GM23338 (cell line): ENCODE measurements around the gene HNRNPF. TPM values are rescaled to one million over a fixed set of nuclear protein-coding genes. Genes with fewer than 3 reads are reported as not detected.

Source experiments
- ATAC-seq: fragments of 200-7000 bp; cut with Tn5 transposase; 3 replicates; pipeline ENCODE4 v1.9.1; 2020
- DNase-seq: peaks from one replicate; pipeline ENCODE4 v3.0.0-alpha.2; 2015; ENCODE audit warnings: low spot score
- H2AFZ ChIP-seq: fragments of 200-600 bp; sonication (generic); 2 replicates; pipeline ENCODE4 v1.8.0; 2016; ENCODE audit warnings: antibody characterized with exemption, mild to moderate bottlenecking, moderate library complexity
- H3F3A ChIP-seq: fragments of 200-600 bp; sonication (generic); replicated peaks from 2 replicates; pipeline ENCODE4 v1.8.0; 2017; ENCODE audit warnings: antibody characterized with exemption, mixed run types, low read depth
- H3K27ac ChIP-seq: fragments of 200-600 bp; sonication (generic); 2 replicates; pipeline ENCODE4 v1.6.1; 2016; ENCODE audit warnings: low read depth
- H3K27me3 ChIP-seq: fragments of 200-600 bp; sonication (generic); 2 replicates; pipeline ENCODE4 v1.8.0; 2016; ENCODE audit warnings: mild to moderate bottlenecking, mixed run types, moderate library complexity; ENCODE audit not compliant: insufficient read depth
- H3K36me3 ChIP-seq: fragments of 200-600 bp; sonication (generic); 2 replicates; pipeline ENCODE4 v1.8.0; 2016; ENCODE audit warnings: mild to moderate bottlenecking; ENCODE audit not compliant: insufficient read depth
- H3K4me1 ChIP-seq: fragments of 200-600 bp; sonication (generic); 2 replicates; pipeline ENCODE4 v1.8.0; 2016; ENCODE audit warnings: mild to moderate bottlenecking, moderate library complexity; ENCODE audit not compliant: insufficient read depth
- H3K4me2 ChIP-seq: fragments of 200-600 bp; sonication (generic); 2 replicates; pipeline ENCODE4 v1.7.1; 2017; ENCODE audit warnings: mixed run types
- H3K4me3 ChIP-seq: fragments of 200-600 bp; sonication (generic); 2 replicates; pipeline ENCODE4 v1.6.1; 2016; ENCODE audit warnings: mixed run types
- H3K79me2 ChIP-seq: fragments of 200-600 bp; sonication (generic); replicated peaks from 2 replicates; pipeline ENCODE4 v1.8.0; 2017; ENCODE audit warnings: mild to moderate bottlenecking; ENCODE audit not compliant: insufficient read depth
- H3K9me2 ChIP-seq: fragments of 200-600 bp; sonication (generic); 2 replicates; pipeline ENCODE4 v1.8.0; 2017; ENCODE audit not compliant: insufficient read depth
- H4K20me1 ChIP-seq: fragments of 200-600 bp; sonication (generic); replicated peaks from 2 replicates; pipeline ENCODE4 v1.8.0; 2017; ENCODE audit warnings: mild to moderate bottlenecking; ENCODE audit not compliant: insufficient read depth
- H3K27ac Mint-ChIP-seq: 2 replicates; pipeline ENCODE4 v1.8.0; 2020; ENCODE audit warnings: inconsistent platforms, mild to moderate bottlenecking, moderate library complexity, mixed read lengths
- H3K27me3 Mint-ChIP-seq: 3 replicates; pipeline ENCODE4 v1.8.0; 2022; ENCODE audit warnings: low read depth, mild to moderate bottlenecking, moderate library complexity, mixed read lengths, inconsistent platforms; ENCODE audit not compliant: insufficient read depth, poor library complexity
- H3K36me3 Mint-ChIP-seq: 3 replicates; pipeline ENCODE4 v1.8.0; 2021; ENCODE audit warnings: low read depth, mild to moderate bottlenecking, inconsistent platforms, moderate library complexity, mixed read lengths
- H3K4me1 Mint-ChIP-seq: 3 replicates; pipeline ENCODE4 v1.8.0; 2020; ENCODE audit warnings: mild to moderate bottlenecking, inconsistent platforms, mixed read lengths
- H3K4me3 Mint-ChIP-seq: 3 replicates; pipeline ENCODE4 v1.8.0; 2021; ENCODE audit warnings: moderate library complexity, mild to moderate bottlenecking, inconsistent platforms, mixed read lengths
- H3K9me3 Mint-ChIP-seq: 3 replicates; pipeline ENCODE4 v1.8.0; 2020; ENCODE audit warnings: moderate library complexity, mild to moderate bottlenecking, inconsistent platforms, mixed read lengths
- CREB1 ChIP-seq: fragments of 250-450 bp; sonication (Bioruptor Pico); IDR thresholded peaks from 2 replicates; pipeline ENCODE4 v1.5.0; 2020; ENCODE audit warnings: low read depth, mild to moderate bottlenecking, moderate library complexity
- ETS1 ChIP-seq: IDR thresholded peaks from 2 replicates; pipeline ENCODE4 v1.6.1; 2016; ENCODE audit warnings: antibody characterized with exemption
- EZH2 ChIP-seq: fragments of 200-600 bp; sonication (generic); IDR thresholded peaks from one replicate; pipeline ENCODE4 v1.8.0; 2017; ENCODE audit warnings: antibody characterized with exemption, mild to moderate bottlenecking, low read depth; ENCODE audit not compliant: unreplicated experiment
- EZH2phosphoT487 ChIP-seq: fragments of 200-600 bp; sonication (generic); IDR thresholded peaks from one replicate; pipeline ENCODE4 v1.8.1; 2018; ENCODE audit warnings: antibody characterized with exemption; ENCODE audit not compliant: unreplicated experiment
- JUNB ChIP-seq: IDR thresholded peaks from one replicate; pipeline ENCODE4 v1.6.1; 2016; ENCODE audit warnings: antibody characterized with exemption; ENCODE audit not compliant: unreplicated experiment
- NANOG ChIP-seq: IDR thresholded peaks from 2 replicates; pipeline ENCODE4 v1.6.1; 2016; ENCODE audit warnings: antibody characterized with exemption, borderline replicate concordance
- POLR2AphosphoS5 ChIP-seq: IDR thresholded peaks from 2 replicates; pipeline ENCODE4 v1.6.1; 2016; ENCODE audit warnings: antibody characterized with exemption, low read depth
- REST ChIP-seq: IDR thresholded peaks from one replicate; pipeline ENCODE4 v1.6.1; 2018; ENCODE audit warnings: antibody characterized with exemption; ENCODE audit not compliant: unreplicated experiment
- STAT1 ChIP-seq: IDR thresholded peaks from one replicate; pipeline ENCODE4 v1.6.1; 2016; ENCODE audit warnings: antibody characterized with exemption; ENCODE audit not compliant: unreplicated experiment
- ZNF114 ChIP-seq: fragments of 250-450 bp; sonication (Bioruptor Pico); IDR thresholded peaks from 2 replicates; pipeline ENCODE4 v1.5.0; 2020; ENCODE audit warnings: mild to moderate bottlenecking, moderate library complexity
- polyA plus RNA-seq: library from polyadenylated mRNA; unstranded; fragments of >200 nt; fragmentation: Nextera tagmentation; extraction: Ambion mirVana; gene quantifications from 2 replicates; pipeline ENCODE4 v1.2.1, GENCODE V29; 2016
- total RNA-seq: library from RNA; depleted of rRNA; stranded (reverse); fragments of >200 nt; shearing (Covaris generic); gene quantifications from 2 replicates; pipeline ENCODE4 v1.2.3, GENCODE V29; 2014
- TF ChIP-seq, protein P1 (sequence below), 2 experiments: fragments of 200-600 bp in 1 of 2; sonication (generic) in 1 of 2; conservative IDR thresholded peaks; 2 replicates each; pipeline versions ENCODE4 v1.5.1 to v1.6.1; 2016 to 2017; ENCODE audit warnings: antibody characterized with exemption in 2 of 2, low read depth in 2 of 2, mild to moderate bottlenecking in 2 of 2, moderate library complexity in 1 of 2

Gene HNRNPF
- total and polyA plus RNA-seq, 2 experiments from 2014 or later: 210 to 378 TPM

GRCh38 chr10:43420369-43421200 is 11.6 kb upstream of the HNRNPF start:
- Histone ChIP-seq H3K4me2 (peak overlapping the region; percentile 88), H4K20me1 (no peaks in the 10 kb centered on the region), H3K9me2 (no peaks in the 10 kb centered on the region), H3F3A (peaks cover 16% of the 10 kb centered on the region), H3K27ac (peak overlapping the region; percentile 88), H3K4me1 (no peaks in the 10 kb centered on the region), H2AFZ (peak overlapping the region; percentile 97), H3K27me3 (peaks cover 10% of the 10 kb centered on the region; the same call in 1 of the 2 replicates), H3K36me3 (no peaks in the 10 kb centered on the region), H3K4me3 (peak overlapping the region; percentile 70), H3K79me2 (no peaks in the 10 kb centered on the region)
- H3K9me3 Mint-ChIP-seq: peaks cover 22% of the 10 kb centered on the region
- DNase-seq (peak; percentile 85), ATAC-seq (peak; percentile 93)
- no peak for TF ChIP-seq EZH2
- TF ChIP-seq, protein P1, sequence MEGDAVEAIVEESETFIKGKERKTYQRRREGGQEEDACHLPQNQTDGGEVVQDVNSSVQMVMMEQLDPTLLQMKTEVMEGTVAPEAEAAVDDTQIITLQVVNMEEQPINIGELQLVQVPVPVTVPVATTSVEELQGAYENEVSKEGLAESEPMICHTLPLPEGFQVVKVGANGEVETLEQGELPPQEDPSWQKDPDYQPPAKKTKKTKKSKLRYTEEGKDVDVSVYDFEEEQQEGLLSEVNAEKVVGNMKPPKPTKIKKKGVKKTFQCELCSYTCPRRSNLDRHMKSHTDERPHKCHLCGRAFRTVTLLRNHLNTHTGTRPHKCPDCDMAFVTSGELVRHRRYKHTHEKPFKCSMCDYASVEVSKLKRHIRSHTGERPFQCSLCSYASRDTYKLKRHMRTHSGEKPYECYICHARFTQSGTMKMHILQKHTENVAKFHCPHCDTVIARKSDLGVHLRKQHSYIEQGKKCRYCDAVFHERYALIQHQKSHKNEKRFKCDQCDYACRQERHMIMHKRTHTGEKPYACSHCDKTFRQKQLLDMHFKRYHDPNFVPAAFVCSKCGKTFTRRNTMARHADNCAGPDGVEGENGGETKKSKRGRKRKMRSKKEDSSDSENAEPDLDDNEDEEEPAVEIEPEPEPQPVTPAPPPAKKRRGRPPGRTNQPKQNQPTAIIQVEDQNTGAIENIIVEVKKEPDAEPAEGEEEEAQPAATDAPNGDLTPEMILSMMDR (conservative IDR thresholded peaks at IDR 0.05; ENCODE audit: low read depth in 2 of 2): peak in 1 of 2 experiments; percentile 26; a peak in 3 of 4 replicates
- peak; percentile 52; the same call in 1 of the 2 replicates for TF ChIP-seq POLR2AphosphoS5
- 0 out of 2 replicates have a peak, but pooled peaks have one; percentile 26 for TF ChIP-seq CREB1 (CRISPR knock-in tag)
- peaks cover 8% of the 10 kb centered on the region; the same call in 2 of the 3 replicates for H3K4me1 Mint-ChIP-seq
- H3K4me3 Mint-ChIP-seq: peak overlapping the region; percentile 77
- H3K27me3 Mint-ChIP-seq: peaks cover 10% of the 10 kb centered on the region
- H3K36me3 Mint-ChIP-seq: peaks cover 14% of the 10 kb centered on the region
- peak overlapping the region; percentile 89 for H3K27ac Mint-ChIP-seq

DNA sequence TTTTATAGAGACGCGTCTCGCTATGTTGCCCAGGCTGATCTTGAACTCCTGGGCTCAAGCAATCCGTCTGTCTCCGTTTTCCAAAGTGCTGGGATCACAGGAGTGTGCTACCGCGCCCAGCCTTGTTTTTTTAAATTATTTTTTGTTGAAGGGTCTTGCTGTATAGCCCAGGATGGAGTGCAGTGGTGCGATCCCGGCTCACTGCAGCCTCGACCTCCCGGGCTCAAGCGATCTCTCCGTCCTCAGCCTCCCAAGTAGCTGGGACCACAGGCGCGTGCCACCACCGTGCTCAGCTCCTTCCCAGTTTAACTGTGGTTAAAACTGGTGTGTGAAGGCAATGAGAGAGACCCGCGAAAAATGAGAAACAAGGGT is 11.0 kb upstream of the HNRNPF start:
- Histone ChIP-seq H3K27me3 (peaks cover 10% of the 10 kb centered on the region; the same call in 1 of the 2 replicates), H4K20me1 (no peaks in the 10 kb centered on the region), H3K36me3 (no peaks in the 10 kb centered on the region), H3F3A (peaks cover 16% of the 10 kb centered on the region), H3K27ac (peak overlapping the region; percentile 88), H3K4me1 (no peaks in the 10 kb centered on the region), H3K4me2 (peak overlapping the region; percentile 88), H3K4me3 (peak overlapping the region; percentile 70), H3K9me2 (no peaks in the 10 kb centered on the region), H2AFZ (peak overlapping the region; percentile 97), H3K79me2 (no peaks in the 10 kb centered on the region)
- peaks cover 22% of the 10 kb centered on the region for H3K9me3 Mint-ChIP-seq
- H3K4me1 Mint-ChIP-seq: peaks cover 8% of the 10 kb centered on the region; the same call in 2 of the 3 replicates
- H3K4me3 Mint-ChIP-seq: peak overlapping the region; percentile 36; the same call in 1 of the 3 replicates
- DNase-seq (no peak), ATAC-seq (no peak; the same call in 2 of the 3 replicates)
- no peak overlapping the region for H3K27ac Mint-ChIP-seq
- H3K27me3 Mint-ChIP-seq: peaks cover 10% of the 10 kb centered on the region
- peaks cover 14% of the 10 kb centered on the region for H3K36me3 Mint-ChIP-seq
- no peak for TF ChIP-seq STAT1
- TF ChIP-seq, protein P1 (conservative IDR thresholded peaks at IDR 0.05; ENCODE audit: low read depth in 2 of 2): no peak
- no peak for TF ChIP-seq JUNB
- TF ChIP-seq REST: no peak
- no peak for TF ChIP-seq ETS1
- TF ChIP-seq EZH2phosphoT487: no peak
- no peak for TF ChIP-seq ZNF114 (CRISPR knock-in tag)
- no peak for TF ChIP-seq CREB1 (CRISPR knock-in tag)
- no peak for TF ChIP-seq NANOG
